Endodermal cell (in vitro differentiated cells): ENCODE results near the gene RAB14. TPM values are rescaled to one million over a fixed set of nuclear protein-coding genes. Genes with fewer than 3 reads are reported as not detected.

Source experiments
- DNase-seq: peaks from one replicate; pipeline ENCODE4 v3.0.0-alpha.2; 2017
- H3K27ac ChIP-seq: 2 replicates; pipeline ENCODE4 v1.5.1; 2013; ENCODE audit warnings: mild to moderate bottlenecking, low read depth, low read length, moderate library complexity
- H3K27me3 ChIP-seq: 2 replicates; pipeline ENCODE4 v1.6.1; 2013; ENCODE audit warnings: mild to moderate bottlenecking, low read length, moderate library complexity; ENCODE audit not compliant: insufficient read depth, control insufficient read depth, poor library complexity, severe bottlenecking
- H3K36me3 ChIP-seq: 2 replicates; pipeline ENCODE4 v1.7.0; 2013; ENCODE audit warnings: mild to moderate bottlenecking, low read length, moderate library complexity; ENCODE audit not compliant: control insufficient read depth, insufficient read depth
- H3K4me1 ChIP-seq: one replicate; pipeline ENCODE4 v1.7.0; 2013; ENCODE audit warnings: low read length; ENCODE audit not compliant: control insufficient read depth, insufficient read depth
- H3K4me3 ChIP-seq: 2 replicates; pipeline ENCODE4 v1.5.1; 2013; ENCODE audit warnings: mild to moderate bottlenecking, low read length, moderate library complexity
- H3K9ac ChIP-seq: 2 replicates; pipeline ENCODE4 v1.6.1; 2013; ENCODE audit warnings: mild to moderate bottlenecking, low read length, moderate library complexity; ENCODE audit not compliant: poor library complexity, severe bottlenecking; ENCODE audit errors: extremely low read depth
- H3K9me3 ChIP-seq: 2 replicates; pipeline ENCODE4 v1.6.1; 2013; ENCODE audit warnings: mild to moderate bottlenecking, low read length, moderate library complexity; ENCODE audit not compliant: control insufficient read depth
- H3K27ac Mint-ChIP-seq: 2 replicates; pipeline ENCODE4 v1.8.0; 2020; ENCODE audit warnings: mixed read lengths
- H3K27me3 Mint-ChIP-seq: 2 replicates; pipeline ENCODE4 v1.8.0; 2021; ENCODE audit warnings: mild to moderate bottlenecking, mixed read lengths; ENCODE audit not compliant: insufficient read depth
- H3K36me3 Mint-ChIP-seq: 2 replicates; pipeline ENCODE4 v1.8.0; 2020; ENCODE audit warnings: low read depth, mixed read lengths
- H3K4me1 Mint-ChIP-seq: 2 replicates; pipeline ENCODE4 v1.8.0; 2020; ENCODE audit warnings: mixed read lengths
- H3K4me3 Mint-ChIP-seq: 2 replicates; pipeline ENCODE4 v1.8.0; 2020; ENCODE audit warnings: mild to moderate bottlenecking, moderate library complexity, mixed read lengths
- H3K9me3 Mint-ChIP-seq: 2 replicates; pipeline ENCODE4 v1.8.0; 2020; ENCODE audit warnings: mild to moderate bottlenecking, mixed read lengths
- WGBS, 2 experiments: methylation state at CpG; one replicate each; pipeline versions ENCODE4 v1.1.5 to v1.1.7; 2013; ENCODE audit warnings: missing lambda C conversion rate in 2 of 2, mixed read lengths in 1 of 2; ENCODE audit not compliant: insufficient coverage in 1 of 2, insufficient read length in 1 of 2; 5-methylcytosine and 5-hydroxymethylcytosine counted together
- total RNA-seq, 2 donors: library from RNA; stranded (reverse); fragmentation: NEBNext Ultra II Directional in 1 of 2; extraction: Animal tissue kit (Norgen Biotek cat#: 25700) in 1 of 2; gene quantifications; 2 replicates in 1 of 2; 3 replicates in 1 of 2; pipeline ENCODE4 v1.2.1, GENCODE V29; 2021
- TF ChIP-seq, protein P1 (sequence below): fragments of 200-600 bp; sonication (generic); conservative IDR thresholded peaks from 2 replicates; pipeline ENCODE4 v1.5.0; 2021; ENCODE audit warnings: antibody characterized with exemption, mild to moderate bottlenecking

Gene RAB14
- total RNA-seq, 2 donors from 2014 or later = 35.9 to 40.7 TPM

DNA sequence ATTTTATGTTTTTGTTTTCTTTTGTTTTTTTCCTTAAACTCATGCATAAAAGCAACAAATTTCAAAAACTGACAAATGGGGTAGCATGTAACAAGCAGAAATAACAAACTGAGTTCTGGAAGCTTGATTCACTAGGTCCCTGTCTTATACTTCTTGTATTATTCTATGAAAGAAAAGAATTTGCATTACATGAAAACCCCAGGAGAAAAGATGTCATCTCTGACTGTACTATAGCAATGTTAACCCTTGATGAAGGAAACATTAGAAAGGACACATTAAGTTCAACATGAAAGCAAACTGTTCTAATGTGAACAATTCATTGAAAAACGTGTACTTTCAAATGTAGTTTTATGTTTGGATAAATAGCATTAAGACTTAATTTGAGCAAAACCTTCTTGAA is 9.2 kb downstream of the RAB14 start:
- Mint-ChIP-seq H3K36me3 (no peaks in the 10 kb centered on the region), H3K4me3 (no peak overlapping the region), H3K4me1 (peaks cover 28% of the 10 kb centered on the region), H3K27me3 (no peaks in the 10 kb centered on the region), H3K27ac (no peak overlapping the region), H3K9me3 (no peaks in the 10 kb centered on the region)
- Histone ChIP-seq H3K9me3 (no peaks in the 10 kb centered on the region), H3K36me3 (no peaks in the 10 kb centered on the region), H3K4me3 (no peak overlapping the region), H3K4me1 (peaks cover 6% of the 10 kb centered on the region), H3K27ac (no peak overlapping the region), H3K27me3 (no peaks in the 10 kb centered on the region), H3K9ac (no peak overlapping the region)
- 73% methylated on average over 1 of the region's 1 CpG; no CpG with 5 or more reads in 1 of the 2 experiments for WGBS, 2 experiments
- DNase-seq = no peak
- TF ChIP-seq, protein P1, sequence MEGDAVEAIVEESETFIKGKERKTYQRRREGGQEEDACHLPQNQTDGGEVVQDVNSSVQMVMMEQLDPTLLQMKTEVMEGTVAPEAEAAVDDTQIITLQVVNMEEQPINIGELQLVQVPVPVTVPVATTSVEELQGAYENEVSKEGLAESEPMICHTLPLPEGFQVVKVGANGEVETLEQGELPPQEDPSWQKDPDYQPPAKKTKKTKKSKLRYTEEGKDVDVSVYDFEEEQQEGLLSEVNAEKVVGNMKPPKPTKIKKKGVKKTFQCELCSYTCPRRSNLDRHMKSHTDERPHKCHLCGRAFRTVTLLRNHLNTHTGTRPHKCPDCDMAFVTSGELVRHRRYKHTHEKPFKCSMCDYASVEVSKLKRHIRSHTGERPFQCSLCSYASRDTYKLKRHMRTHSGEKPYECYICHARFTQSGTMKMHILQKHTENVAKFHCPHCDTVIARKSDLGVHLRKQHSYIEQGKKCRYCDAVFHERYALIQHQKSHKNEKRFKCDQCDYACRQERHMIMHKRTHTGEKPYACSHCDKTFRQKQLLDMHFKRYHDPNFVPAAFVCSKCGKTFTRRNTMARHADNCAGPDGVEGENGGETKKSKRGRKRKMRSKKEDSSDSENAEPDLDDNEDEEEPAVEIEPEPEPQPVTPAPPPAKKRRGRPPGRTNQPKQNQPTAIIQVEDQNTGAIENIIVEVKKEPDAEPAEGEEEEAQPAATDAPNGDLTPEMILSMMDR = no peak

DNA sequence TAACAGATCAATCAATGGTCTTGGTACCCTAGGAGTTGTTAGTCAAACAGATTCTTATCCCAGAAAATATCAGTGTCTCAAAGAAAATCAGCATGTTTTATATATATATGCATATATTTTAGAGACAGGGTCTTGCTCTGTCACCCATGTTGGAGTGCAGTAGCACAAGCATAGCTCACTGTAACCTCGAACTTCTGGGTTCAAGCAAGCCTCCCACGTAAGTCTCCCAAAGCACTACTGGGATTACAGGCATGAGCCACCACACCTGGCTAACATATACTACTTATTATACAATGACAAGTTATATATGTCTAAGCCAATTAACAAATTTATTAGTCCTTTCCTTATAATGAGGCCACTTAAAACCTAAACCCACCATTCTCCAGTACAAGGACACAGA is 10.4 kb downstream of the RAB14 start:
- Histone ChIP-seq H3K27ac (no peak overlapping the region), H3K36me3 (peaks cover 6% of the 10 kb centered on the region), H3K9me3 (no peaks in the 10 kb centered on the region), H3K9ac (no peak overlapping the region), H3K4me1 (no peaks in the 10 kb centered on the region), H3K27me3 (no peaks in the 10 kb centered on the region), H3K4me3 (no peak overlapping the region)
- DNase-seq = no peak
- H3K27ac Mint-ChIP-seq = no peak overlapping the region
- 88 to 89% methylated on average over 2 of the region's 2 CpGs for WGBS, 2 experiments
- peaks cover 27% of the 10 kb centered on the region for H3K4me1 Mint-ChIP-seq
- TF ChIP-seq, protein P1 = no peak
- H3K9me3 Mint-ChIP-seq = no peaks in the 10 kb centered on the region
- no peak overlapping the region for H3K4me3 Mint-ChIP-seq
- H3K36me3 Mint-ChIP-seq = no peaks in the 10 kb centered on the region
- no peaks in the 10 kb centered on the region for H3K27me3 Mint-ChIP-seq

- H3K4me1 Mint-ChIP-seq = peaks cover 18% of the 10 kb centered on the region
- Histone ChIP-seq H3K9me3 (no peaks in the 10 kb centered on the region), H3K27ac (no peak overlapping the region), H3K36me3 (peaks cover 15% of the 10 kb centered on the region), H3K27me3 (no peaks in the 10 kb centered on the region), H3K9ac (no peak overlapping the region), H3K4me3 (no peak overlapping the region), H3K4me1 (no peaks in the 10 kb centered on the region)
- no peak overlapping the region for H3K27ac Mint-ChIP-seq
- H3K4me3 Mint-ChIP-seq = no peak overlapping the region
- 95 to 97% methylated on average over 3 of the region's 3 CpGs for WGBS, 2 experiments
- H3K27me3 Mint-ChIP-seq = no peaks in the 10 kb centered on the region
- no peaks in the 10 kb centered on the region for H3K9me3 Mint-ChIP-seq
- no peaks in the 10 kb centered on the region for H3K36me3 Mint-ChIP-seq
- TF ChIP-seq, protein P1 = no peak
- DNase-seq = no peak
Observed at GRCh38 chr9:121189660-121190059, 12.0 kb downstream of the RAB14 start.
